GM21381 (cell line): ENCODE measurements around the gene RANBP9.
A peak's percentile ranks its signal among the peaks of the same experiment; 100 is the strongest.

Experiments used
- ATAC-seq: cut with Tn5 transposase; IDR thresholded peaks from one replicate; pipeline ENCODE4 v1.9.1; 2021; ENCODE audit warnings: mild to moderate bottlenecking, moderate library complexity; ENCODE audit not compliant: unreplicated experiment

Gene RANBP9

DNA sequence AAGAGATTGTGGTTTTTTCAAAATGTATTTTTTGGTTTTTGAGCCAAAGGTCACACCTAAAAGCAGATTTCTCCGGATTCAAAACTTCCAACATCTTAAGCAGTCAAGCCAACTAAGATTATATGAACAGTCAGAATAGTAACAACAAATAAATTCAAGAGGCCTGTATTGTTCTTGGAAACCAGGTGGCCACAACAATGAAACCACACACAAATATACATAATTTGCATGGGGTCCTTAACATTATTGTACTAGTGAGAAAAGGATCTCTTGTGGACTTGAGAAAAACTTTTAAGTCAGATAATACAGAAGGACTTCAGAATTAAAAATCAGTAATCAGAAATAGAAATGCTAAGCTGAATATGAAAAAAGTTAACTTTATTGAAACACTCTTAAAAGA, 55.9 kb downstream of the RANBP9 start:
- ATAC-seq, result no peak

DNA sequence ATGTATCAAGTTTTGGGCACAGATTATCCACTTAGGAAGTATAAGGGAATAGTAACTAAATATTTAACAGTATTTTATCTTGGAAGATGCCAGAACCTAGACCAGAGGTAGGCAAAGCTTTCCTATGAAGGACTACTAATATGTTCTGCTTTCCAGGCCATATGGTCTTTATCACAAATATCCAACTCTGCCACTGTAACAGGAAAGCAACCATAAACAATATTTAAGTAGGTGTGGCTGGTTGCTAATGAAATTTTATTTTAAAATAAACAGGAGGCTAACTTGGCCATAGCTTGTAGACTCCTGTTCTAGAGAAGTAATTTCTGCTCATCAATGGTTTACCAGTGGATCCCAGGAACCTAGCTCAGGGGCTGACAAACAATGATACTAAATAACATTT, 57.1 kb downstream of the RANBP9 start:
- ATAC-seq, result no peak

DNA sequence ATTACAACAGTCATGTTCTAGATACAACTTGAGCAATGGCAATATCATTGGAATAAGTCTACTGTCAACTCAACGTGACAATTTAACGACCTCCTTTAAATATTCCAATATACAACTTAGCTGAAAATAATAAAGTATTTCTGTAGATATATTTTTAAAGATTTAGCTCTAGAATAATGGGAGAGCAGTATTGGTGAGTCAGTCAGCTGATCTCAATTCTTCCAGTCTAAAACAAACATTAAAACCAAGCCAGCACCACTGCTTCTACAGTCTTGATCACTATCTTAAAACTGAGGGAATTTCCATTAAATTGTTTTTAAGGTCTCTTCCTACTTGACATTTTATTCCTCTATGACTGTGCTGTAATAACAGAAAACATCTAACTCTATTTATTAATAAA, 58.3 kb downstream of the RANBP9 start:
- ATAC-seq, result no peak

DNA sequence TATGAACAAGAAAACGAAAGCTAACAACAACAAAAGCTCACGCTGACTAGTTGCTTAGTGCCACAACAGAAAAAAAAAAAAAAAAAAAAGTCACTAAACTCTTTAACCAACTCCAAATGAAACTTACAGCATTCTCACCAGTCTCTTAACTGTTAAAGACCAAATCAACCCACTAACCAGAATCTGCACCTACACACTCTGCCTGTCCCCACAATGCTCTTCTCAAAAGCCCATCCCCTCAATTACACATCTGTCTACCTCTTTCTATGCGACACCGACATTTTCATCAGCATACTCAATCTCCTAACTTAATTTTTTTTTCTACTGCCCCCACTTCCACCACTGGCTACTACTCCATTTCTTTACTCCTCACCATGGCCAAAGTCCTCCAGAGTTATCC, 62.2 kb downstream of the RANBP9 start:
- ATAC-seq, result no peak

DNA sequence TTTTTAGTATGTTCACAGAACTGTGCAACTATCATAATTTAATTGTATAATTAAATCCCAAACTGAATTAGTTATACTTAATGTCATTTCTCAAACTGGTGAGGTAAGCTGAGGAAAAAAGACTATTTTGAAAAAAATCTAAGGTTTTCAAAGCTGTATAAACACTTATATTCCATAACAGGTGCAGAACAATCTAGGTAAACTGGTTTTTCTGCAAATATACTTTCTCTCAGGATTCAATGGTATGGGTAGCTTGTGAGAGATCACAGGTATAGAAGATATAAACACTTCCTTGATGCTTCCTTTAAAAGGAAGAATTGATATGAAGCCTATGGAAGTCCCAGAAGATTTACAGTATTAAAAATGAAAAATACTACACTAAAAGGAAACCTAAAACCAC, 62.8 kb downstream of the RANBP9 start:
- no peak for ATAC-seq

DNA sequence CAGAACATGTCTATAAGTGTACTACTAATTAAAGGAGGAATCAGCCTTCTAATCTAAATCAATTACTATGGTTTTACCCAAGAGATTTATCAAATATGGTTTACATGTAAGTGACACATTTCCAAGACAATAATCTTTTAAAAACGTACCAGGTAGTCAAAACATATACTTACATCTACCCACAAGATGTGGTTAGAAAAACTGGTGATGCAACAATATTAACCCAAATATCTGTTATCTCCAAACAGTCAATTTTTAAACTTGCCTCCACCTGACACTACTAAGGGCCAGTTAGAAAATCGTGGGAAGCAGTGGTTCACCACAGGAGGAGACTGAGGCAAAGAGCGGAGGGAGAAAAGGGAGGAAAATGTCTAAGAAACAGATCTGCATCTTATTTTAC, 68.5 kb downstream of the RANBP9 start:
- ATAC-seq, result no peak

DNA sequence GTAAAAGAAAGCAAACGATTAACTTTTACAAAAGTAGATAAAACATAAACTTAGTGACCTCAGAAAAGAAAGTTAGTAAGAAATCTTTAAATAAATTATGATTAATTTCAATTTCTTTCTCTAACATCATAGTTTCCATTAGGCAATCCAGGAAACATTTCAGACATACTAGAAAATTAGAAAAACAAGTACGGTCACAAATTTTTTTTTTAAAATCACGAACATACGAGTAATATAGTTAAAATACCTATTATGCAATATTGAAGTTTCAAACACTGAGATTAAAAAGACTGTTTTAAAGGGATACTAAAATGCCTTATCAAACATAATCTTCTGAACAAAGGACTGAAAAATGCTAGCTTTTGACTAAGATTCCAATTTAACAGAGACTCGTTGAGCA, 70.3 kb downstream of the RANBP9 start:
- no peak for ATAC-seq

DNA sequence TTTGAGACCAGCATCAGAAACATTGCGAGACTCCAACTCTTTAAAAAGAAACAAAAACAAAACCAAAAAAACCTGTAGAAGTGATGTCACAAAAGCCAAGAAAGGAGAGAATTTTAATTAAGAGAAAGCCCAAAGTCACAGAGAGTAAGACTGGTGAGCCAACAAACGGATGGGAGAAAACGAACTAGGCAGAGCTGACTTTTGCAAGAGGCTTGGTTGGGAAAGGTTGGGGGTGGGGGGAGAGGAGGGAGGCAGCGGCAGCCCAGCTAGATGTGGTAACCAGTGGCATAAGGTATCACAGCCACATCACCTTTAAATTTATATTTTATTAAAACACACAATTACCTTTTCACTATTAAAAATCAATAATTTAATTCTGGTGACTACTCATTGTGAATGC, 73.0 kb downstream of the RANBP9 start:
- no peak for ATAC-seq

DNA sequence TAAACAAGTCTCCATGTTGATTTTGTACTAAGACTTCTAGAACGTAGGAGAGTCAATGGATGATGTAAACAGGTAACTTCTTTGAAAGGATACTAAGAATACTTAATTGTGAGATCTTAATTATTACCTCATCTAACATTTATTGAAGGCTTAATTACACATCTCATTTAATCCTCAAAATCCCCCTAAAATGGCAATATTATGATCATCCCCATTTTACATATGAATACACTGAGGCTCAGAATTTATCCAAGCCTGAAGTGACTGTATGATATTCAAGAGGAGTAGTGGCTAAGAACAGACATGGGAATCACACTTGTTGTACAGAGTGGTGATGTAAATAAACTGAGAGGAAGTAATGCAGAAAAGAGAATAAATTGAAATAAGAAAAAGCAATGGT, 73.6 kb downstream of the RANBP9 start:
- no peak for ATAC-seq

DNA sequence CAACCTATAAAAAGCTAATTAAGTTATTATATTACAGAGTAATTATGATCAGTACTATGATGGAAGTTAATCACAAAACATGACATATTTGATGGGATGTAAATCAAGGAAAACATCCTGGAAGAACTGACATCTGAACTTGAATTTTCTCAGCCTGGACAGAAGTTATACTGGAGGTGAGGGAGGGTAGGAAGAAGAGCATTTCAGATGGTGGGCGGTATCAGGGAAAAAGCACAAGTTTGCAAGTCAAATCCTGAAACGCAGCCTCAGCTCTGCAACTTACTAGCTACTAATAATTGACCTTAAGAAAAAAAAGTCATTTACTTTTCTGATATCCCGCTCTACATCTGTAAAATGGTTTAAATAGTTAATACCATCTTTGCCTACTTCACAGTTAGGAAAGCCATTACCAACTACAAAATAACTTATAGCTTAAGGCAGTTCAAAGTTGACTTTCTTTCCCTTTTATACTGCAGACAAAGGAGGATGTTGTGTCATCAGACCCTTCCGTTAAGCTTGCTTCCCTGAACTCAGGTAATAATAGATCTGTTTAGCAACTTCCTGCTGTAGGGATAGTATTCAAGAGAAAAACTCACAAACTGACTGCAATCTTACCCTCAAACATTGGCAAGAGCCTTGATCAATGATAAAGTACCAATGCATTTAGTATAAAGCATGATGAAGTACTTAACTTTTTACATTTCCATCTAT, 75.5 kb downstream of the RANBP9 start:
- ATAC-seq, result no peak

DNA sequence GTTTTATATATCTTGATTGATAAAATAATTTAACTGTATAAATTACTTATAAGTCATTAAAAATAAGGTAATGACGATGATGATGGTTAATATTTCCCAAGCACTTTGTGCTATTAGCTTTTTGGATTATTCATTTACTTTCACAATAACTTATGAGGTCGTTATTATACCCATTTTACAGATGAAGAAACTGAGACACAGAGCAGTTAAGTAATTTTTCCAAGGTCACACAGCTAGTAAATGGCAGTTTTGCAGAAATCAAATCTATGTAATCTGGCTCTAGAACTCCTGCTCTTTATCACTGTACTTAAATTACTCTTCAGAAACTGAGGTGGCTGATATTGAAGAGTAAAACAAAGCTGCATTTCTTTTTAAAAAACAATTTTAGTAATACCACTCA, 78.3 kb downstream of the RANBP9 start:
- ATAC-seq, result no peak

DNA sequence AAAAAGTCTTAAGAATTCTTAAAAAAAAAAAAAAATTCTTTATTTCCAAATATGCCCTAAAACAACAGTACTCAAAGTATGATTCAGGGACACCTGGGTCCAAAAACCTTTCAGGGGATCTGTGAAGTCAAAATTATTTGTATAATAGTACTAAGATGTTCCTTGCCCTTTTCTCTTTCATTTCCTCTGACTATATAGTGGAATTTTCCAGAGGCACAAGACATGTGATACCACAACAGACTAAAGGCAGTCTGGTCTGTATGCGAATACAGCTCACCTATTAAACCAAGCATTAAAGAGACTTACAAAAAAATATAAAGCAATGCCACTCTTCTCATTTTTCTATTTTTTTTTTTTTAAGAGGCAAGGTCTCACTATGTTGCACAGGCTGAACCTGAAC, 81.1 kb downstream of the RANBP9 start:
- ATAC-seq, result no peak

DNA sequence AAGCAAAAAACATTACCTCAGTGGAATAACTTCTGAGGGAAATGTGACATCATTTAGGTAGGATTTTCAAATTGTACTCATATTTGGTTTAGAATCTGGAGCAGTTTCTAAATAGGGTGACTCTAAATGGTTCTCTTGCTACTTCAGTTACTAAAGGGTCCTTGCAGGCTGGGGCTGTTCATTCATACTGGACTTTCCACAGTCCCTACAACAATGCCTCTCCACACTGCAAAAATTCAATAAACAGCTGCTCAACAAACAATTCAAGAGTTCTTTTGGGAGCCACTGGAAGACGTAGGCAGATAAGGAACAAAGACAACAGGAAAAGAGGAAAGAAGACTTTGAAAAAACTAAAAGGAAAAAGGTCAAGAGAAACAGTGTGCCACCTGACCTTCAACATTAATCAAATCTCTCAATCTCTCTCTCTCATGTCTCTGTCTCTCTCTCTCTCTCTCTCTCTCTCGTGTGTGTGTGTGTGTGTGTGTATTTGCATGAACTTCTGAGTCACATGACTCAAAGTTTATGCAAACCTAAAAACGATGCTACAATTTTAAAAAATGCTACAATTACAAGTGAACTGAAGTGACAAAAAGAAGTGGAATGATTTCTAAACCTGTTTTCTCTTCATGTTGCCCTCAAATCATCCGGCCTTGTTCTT, 82.0 kb downstream of the RANBP9 start:
- no peak for ATAC-seq

DNA sequence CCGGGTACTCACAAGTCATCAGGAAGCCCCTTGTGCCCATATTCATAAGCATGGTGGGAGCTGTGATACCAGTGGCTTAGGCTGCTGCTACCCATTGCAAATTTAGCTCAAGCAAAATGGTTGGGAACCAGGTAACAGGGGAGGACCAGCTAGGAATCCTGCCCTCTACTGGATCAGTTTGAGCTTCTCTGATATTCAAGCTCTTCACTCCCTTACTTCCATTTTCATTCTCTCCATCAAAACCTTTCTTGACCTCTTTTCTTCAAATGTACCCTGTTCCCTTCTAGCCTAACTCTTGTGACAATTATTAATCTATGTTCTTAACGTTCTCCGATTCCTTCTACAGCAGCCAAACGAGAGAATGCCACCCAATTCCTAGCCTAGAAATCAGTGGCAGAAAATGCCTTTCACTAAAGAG, 86.8 kb downstream of the RANBP9 start:
- ATAC-seq, result no peak

DNA sequence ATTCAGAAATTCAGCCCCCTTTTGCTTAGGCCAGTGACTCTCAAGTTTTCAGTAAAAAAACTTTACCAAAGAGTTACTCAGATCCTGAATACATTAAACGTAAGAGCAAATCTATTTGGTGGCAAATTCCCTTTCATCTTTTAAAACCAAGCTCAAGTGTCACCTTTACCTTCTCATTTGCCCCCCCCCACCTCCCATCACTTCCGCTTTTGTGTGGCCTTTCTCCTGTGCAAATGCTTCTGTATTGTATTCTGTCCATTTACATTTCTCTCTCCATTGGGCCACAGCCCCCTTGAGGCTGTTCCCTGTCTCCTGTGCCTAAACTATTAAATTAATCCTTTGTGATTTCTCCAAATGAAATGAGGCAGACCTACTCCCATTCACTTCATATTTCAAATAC, 94.6 kb downstream of the RANBP9 start:
- ATAC-seq, result no peak

DNA sequence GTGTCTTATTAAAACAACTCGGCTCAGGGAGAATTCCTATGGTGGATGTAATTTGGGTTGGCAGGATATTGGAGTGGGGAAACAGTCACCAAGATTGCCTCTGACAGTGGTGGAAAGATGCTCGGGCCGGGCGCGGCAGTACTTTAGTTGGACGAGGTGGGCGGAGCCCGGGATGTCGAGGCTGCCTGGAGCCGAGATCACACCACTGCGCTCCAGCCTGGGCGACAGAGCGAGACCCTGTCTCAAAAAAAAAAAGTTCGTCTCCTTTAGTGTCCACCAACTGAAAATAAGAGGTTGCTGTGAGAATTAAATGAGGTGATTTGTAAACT, 95.9 kb downstream of the RANBP9 start:
- no peak for ATAC-seq

DNA sequence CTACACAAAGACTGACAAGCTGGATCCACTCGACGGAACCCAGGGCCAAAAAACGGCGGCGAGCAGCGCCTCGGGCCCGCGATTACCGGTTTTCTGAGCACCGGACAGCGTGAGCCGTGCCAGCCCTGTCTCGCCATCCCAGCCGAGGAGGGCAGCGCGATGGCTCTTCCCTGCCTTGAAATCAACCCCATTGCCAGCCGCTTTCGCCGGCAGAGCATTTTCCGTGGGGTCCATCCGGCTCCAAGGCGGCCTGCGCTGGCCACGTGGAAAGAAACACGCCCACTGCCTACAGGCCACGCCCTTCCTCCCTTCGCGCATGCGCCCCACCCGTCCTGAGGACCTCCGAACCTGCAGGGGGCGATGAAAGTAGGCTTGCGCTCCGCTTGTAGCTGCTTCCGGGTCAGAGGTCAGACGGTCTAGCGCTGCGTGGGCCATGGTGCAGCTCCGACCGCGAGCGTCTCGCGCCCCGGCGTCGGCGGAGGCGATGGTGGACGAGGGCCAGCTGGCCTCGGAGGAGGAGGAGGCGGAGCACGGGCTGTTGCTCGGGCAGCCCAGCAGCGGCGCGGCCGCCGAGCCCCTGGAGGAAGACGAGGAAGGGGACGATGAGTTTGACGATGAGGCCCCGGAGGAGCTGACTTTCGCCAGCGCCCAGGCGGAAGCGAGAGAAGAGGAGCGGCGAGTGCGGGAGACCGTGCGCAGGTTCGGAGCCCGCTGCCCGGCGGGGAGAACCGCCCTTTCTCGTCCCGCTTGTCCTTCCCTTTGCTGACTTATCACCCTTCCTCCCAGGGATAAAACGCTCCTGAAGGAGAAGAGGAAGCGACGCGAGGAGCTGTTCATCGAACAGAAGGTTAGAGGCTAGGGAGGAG, 96.5 kb downstream of the RANBP9 start, which contains the start of gene NOL7:
Gene NOL7 (plus strand): TSS at position 410 of the 866 bp plus-strand sequence. CDS start 24 bp downstream, at position 434.
- ATAC-seq, result peak; percentile 92

DNA sequence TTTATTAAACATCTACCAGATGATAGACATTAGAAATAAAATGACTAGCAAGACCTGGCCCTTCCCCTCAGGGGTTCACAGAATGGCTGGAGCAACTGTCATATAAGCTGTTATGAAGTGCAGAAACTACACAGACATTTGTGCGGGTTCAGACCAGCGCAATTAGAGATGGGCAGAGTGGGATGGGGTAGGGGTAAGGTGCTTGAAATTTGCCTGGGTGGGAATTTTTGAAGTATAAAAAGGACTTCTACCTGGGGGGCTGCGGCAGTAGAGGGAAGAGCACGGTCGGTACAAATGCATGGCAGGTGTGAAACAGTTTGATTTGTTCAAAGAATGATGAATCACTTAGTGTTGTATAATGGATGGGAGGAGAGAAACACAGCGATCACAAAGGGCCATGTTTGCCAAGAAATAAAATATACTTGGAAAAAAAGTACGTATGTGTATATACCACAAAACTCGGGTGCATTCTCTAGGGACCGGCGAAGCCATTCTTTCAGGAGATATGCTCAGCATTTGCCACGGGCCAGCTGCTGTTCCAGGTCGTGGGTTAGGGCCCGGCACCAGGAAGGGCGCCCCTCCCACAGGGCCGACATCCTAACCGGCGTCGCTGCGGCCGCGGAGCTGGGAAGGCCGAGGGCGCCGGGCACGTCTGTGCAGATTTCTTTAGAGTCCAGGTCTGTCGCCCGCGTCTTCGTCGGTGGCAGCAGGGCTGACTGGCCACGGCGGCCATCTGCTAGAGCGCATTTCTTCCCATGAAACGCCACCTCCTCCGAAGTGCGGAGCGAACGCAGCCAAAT, 97.3 kb downstream of the RANBP9 start:
- peak; percentile 18 for ATAC-seq

DNA sequence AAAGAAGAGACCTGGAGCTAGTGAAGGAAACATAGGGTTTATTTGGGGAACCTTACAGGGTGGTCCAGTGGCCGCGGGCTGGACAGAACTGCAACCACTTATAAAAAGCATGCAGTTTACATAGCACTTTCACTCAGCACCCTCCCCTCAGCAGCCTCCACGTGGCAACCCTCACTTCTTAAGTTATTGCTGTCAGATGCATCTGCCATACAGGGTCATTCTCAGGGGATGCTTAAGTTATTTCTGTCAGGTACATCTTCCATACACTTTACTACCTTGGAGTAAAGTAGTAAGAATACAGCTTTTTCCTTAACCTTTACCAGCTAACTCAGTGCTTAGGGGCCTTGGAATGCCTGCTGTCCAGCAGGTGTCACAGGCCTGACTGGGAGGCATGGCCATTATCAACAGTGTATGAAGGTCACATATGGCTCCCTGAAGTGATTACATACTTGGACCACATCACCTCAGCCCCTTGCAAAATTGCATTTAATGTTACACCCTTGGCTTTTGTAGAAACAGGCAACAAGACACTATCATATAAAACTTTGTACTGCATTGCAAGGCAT, 98.5 kb downstream of the RANBP9 start:
- no peak for ATAC-seq

DNA sequence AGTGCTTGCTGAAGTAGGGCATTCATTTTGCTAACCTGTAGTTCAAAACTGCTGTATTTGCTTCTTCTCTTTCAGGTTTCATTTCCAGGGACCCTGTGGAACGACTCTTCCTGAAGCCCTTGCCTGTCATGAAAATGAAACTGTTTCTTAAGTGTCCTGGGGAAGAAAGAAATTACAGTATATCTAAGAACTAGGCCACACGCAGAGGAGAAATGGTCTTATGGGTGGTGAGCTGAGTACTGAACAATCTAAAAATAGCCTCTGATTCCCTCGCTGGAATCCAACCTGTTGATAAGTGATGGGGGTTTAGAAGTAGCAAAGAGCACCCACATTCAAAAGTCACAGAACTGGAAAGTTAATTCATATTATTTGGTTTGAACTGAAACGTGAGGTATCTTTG, 99.9 kb downstream of the RANBP9 start:
- ATAC-seq, result no peak

DNA sequence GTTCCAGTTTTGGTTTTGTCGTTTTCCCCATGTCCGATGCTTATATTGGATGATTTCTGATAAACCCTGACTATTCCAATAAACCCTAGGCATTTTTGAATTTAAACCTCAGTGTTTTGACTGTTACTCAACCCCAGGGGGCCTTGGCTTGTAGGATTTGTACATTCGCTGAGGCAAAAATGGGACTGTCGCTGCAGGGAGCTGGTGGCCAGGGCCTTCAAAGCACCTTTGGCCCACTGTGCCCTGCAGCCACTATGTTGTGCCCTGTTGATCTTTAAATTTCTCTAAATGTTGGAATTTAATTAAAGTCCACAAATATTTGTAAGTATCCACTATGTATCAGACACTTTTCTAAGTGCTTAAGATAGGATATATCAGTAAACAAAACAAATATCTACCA, 106.0 kb downstream of the RANBP9 start:
- no peak for ATAC-seq
